Measurements from ENCODE around the gene PPP6R3. TPM values are rescaled to one million over a fixed set of nuclear protein-coding genes. Genes with fewer than 3 reads are reported as not detected.
A peak's percentile ranks its signal among the peaks of the same experiment; 100 is the strongest.
"Not testable (repeated sequence)": the region's sequence is repeated elsewhere in the genome, so short reads cannot be mapped to it uniquely, and the experiment has no call there.

The PPP6R3 gene
- polyA plus RNA-seq, 1 experiment, result 58.5 TPM

DNA sequence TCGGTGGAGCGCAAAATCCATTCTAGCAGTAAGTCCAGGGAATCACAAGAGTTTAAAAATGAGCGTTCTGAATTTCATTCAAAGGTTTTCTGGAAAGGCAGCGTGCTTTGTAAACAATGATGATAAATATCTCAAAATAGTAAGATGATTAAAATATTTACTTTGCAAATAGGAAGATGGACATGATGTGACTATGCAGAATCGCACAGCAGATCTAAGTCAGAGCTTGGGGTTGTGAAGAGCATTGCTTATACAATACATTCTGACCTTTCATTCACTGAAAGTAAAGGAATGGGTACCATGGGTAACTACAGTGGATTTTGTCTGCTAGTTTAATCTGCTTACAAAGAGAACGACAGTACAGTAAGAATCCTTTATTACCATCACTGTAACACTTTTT is 77.5 kb downstream of the PPP6R3 start:
- CTCF ChIA-PET, result no interaction called here
- Histone ChIP-seq H3K9me3 (ENCODE audit: control insufficient read depth, insufficient read depth, low read length) (no peaks in the 10 kb centered on the region), H3K27me3 (ENCODE audit: control insufficient read depth, insufficient read depth, low read length) (no peaks in the 10 kb centered on the region), H3K4me3 (ENCODE audit: low read depth, low read length) (no peak overlapping the region), H3K27ac (ENCODE audit: low read depth, low read length) (no peak overlapping the region)
- POLR2A ChIA-PET, result interaction anchor here (0.5 kb wide), 1 partner anchor 15 kb away, joined by 3 read pairs; no protein-coding TSS in a partner anchor
- TF ChIP-seq, protein P1, sequence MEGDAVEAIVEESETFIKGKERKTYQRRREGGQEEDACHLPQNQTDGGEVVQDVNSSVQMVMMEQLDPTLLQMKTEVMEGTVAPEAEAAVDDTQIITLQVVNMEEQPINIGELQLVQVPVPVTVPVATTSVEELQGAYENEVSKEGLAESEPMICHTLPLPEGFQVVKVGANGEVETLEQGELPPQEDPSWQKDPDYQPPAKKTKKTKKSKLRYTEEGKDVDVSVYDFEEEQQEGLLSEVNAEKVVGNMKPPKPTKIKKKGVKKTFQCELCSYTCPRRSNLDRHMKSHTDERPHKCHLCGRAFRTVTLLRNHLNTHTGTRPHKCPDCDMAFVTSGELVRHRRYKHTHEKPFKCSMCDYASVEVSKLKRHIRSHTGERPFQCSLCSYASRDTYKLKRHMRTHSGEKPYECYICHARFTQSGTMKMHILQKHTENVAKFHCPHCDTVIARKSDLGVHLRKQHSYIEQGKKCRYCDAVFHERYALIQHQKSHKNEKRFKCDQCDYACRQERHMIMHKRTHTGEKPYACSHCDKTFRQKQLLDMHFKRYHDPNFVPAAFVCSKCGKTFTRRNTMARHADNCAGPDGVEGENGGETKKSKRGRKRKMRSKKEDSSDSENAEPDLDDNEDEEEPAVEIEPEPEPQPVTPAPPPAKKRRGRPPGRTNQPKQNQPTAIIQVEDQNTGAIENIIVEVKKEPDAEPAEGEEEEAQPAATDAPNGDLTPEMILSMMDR (IDR thresholded peaks at IDR 0.05; ENCODE audit: low read depth, low read length), result no peak
- DNase-seq (ENCODE audit: low read depth, low spot score), result no peak

DNA sequence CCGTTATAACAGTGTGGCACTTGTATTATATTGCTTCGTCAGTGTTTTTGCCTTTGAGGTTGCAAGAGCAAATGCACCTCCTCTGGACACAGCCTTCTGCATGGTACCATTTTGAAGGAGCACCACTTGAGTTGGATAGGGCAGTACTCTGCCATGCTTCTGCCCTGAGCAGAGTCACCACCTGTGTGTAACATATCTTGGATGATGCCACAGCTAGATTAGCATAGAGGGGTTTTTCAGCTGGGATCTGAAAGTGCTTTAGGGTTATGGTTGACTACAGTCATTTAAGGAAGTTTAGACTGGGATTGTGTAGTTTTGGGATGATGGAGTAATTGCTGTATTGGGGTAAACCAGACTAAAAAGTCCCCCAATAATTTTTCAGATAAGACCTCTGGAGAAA is 78.8 kb downstream of the PPP6R3 start:
- DNase-seq (ENCODE audit: low read depth, low spot score), result no peak
- Histone ChIP-seq H3K27ac (ENCODE audit: low read depth, low read length) (no peak overlapping the region), H3K27me3 (ENCODE audit: control insufficient read depth, insufficient read depth, low read length) (no peaks in the 10 kb centered on the region), H3K4me3 (ENCODE audit: low read depth, low read length) (no peak overlapping the region), H3K9me3 (ENCODE audit: control insufficient read depth, insufficient read depth, low read length) (no peaks in the 10 kb centered on the region)
- TF ChIP-seq, protein P1 (IDR thresholded peaks at IDR 0.05; ENCODE audit: low read depth, low read length), result no peak
- POLR2A ChIA-PET, result no interaction called here
- CTCF ChIA-PET, result no interaction called here

GRCh38 chr11:68540504-68540903 is 80.0 kb downstream of the PPP6R3 start:
- CTCF ChIA-PET; H3K27ac ChIP-seq (ENCODE audit: low read depth, low read length); H3K4me3 ChIP-seq (ENCODE audit: low read depth, low read length); H3K27me3 ChIP-seq (ENCODE audit: control insufficient read depth, insufficient read depth, low read length); DNase-seq (ENCODE audit: low read depth, low spot score); POLR2A ChIA-PET; H3K9me3 ChIP-seq (ENCODE audit: control insufficient read depth, insufficient read depth, low read length): not testable (repeated sequence)

DNA sequence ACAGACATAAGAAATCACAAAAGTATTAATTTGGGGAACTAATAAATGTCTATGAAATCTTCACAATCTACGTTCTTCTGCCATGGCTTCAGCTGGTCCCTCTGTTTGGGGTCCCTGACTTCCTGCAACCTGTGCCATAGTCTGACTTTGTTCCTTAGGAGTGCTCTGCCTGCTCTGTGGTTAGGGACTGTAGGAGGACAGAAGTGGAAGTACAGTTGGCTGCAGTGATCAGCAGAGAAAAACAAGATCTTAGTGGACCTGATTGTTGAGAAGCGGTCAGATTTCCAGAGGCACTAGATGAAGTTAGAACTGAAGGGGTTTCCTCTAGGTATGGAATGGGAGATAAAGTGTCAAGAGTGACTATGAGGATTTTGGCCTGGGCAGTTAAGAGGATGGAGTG is 80.6 kb downstream of the PPP6R3 start:
- ChIA-PET CTCF (no interaction called here), POLR2A (no interaction called here)
- no peak overlapping the region for H3K27ac ChIP-seq (ENCODE audit: low read depth, low read length)
- no peaks in the 10 kb centered on the region for H3K9me3 ChIP-seq (ENCODE audit: control insufficient read depth, insufficient read depth, low read length)
- DNase-seq (ENCODE audit: low read depth, low spot score), result no peak
- H3K4me3 ChIP-seq (ENCODE audit: low read depth, low read length), result no peak overlapping the region
- TF ChIP-seq, protein P1 (IDR thresholded peaks at IDR 0.05; ENCODE audit: low read depth, low read length), result no peak
- no peaks in the 10 kb centered on the region for H3K27me3 ChIP-seq (ENCODE audit: control insufficient read depth, insufficient read depth, low read length)

GRCh38 chr11:68541991-68542390 is 81.4 kb downstream of the PPP6R3 start:
- no peak for DNase-seq (ENCODE audit: low read depth, low spot score)
- ChIA-PET CTCF (no interaction called here), POLR2A (interaction anchor here (1.1 kb wide), 1 partner anchor 82 kb away, joined by 4 read pairs; the partner anchor contains the start of gene PPP6R3)
- no peak overlapping the region for H3K4me3 ChIP-seq (ENCODE audit: low read depth, low read length)
- H3K27ac ChIP-seq (ENCODE audit: low read depth, low read length), result no peak overlapping the region
- TF ChIP-seq, protein P1 (IDR thresholded peaks at IDR 0.05; ENCODE audit: low read depth, low read length), result no peak
- no peaks in the 10 kb centered on the region for H3K27me3 ChIP-seq (ENCODE audit: control insufficient read depth, insufficient read depth, low read length)
- H3K9me3 ChIP-seq (ENCODE audit: control insufficient read depth, insufficient read depth, low read length), result no peaks in the 10 kb centered on the region

DNA sequence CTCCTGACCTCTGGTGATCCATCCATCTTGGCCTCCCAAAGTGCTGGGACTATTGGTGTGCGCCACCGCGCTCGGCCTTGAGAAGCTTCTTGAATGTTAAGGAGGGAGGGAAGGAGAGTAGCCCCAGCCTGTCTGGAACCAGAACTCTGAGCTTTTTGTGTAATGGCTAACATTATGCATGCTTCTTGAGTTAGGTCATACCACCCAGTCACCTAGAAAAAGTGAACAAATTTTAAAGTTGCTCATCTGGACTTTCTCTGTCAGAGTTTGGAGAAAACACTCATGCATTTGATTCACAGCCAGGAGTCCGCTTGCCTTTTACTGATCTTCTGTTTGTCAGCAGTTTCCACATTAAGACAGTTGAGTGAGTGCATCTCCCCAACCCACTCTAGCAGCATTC is 82.1 kb downstream of the PPP6R3 start:
- Histone ChIP-seq H3K4me3 (ENCODE audit: low read depth, low read length) (no peak overlapping the region), H3K27me3 (ENCODE audit: control insufficient read depth, insufficient read depth, low read length) (no peaks in the 10 kb centered on the region), H3K9me3 (ENCODE audit: control insufficient read depth, insufficient read depth, low read length) (no peaks in the 10 kb centered on the region), H3K27ac (ENCODE audit: low read depth, low read length) (peak overlapping the region; percentile 78)
- ChIA-PET POLR2A (interaction anchor here (1.1 kb wide), 1 partner anchor 82 kb away, joined by 4 read pairs; the partner anchor contains the start of gene PPP6R3), CTCF (no interaction called here)
- peak; percentile 70 for DNase-seq (ENCODE audit: low read depth, low spot score)
- TF ChIP-seq, protein P1 (IDR thresholded peaks at IDR 0.05; ENCODE audit: low read depth, low read length), result no peak

All from AG04450 (cell line).